Hair follicular keratinocyte (primary cell): Measurements from ENCODE around the gene C9. TPM values are rescaled to one million over a fixed set of nuclear protein-coding genes. Genes with fewer than 3 reads are reported as not detected.

Source experiments
- total RNA-seq: library from RNA; depleted of rRNA; stranded (reverse); fragments of >200 nt; gene quantifications from 2 replicates; pipeline ENCODE4 v1.2.3, GENCODE V29; 2015

Gene C9
- total RNA-seq, result 0.08 TPM in 1 of 2 replicates, not detected in the other

DNA sequence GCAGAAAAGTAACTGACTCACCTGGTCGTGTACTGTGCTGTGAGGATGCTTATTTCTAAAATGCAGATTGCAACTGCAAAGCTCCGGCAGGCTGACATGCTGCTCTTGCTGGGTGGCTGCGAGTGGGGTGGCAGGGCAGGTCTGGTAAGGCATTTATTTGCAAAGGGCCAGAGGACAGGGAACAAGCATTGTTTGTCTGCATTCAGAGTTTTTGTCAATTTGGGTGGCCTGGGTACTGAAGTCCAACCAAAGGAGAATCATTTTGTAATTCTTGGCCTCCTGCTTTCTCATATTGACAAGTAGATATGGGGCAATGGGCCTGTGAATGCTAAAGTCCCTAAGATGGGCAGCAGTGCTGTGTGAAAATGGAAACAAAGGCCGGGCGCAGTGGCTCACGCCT, at the start of gene C9:
TSS of gene C9 (minus strand) at position 129 of the 400 bp plus-strand sequence. CDS start at position 98, 31 bp downstream.

Other genes with a start within 250 kb of the C9 start
- gene FYB1, start 144.9 kb downstream of the C9 start, total RNA-seq, result 0.08 and 0.80 TPM in 2 replicates
- 7.4 and 11.9 TPM in 2 replicates for gene DAB2, start 60.5 kb upstream of the C9 start, total RNA-seq